Measurements from ENCODE around the gene SCAF1. TPM values are rescaled to one million over a fixed set of nuclear protein-coding genes. Genes with fewer than 3 reads are reported as not detected.

Gene SCAF1
- total RNA-seq, 1 experiment from 2014 or later, result 83.4 TPM

GRCh38 chr19:49640113-49640898 lies 1.7 kb upstream of the SCAF1 start, which contains the start of gene RRAS:
Gene RRAS (minus strand): TSS chr19:49640143. CDS start chr19:49640098, 45 bp downstream.
- Histone ChIP-seq H3K36me3 (ENCODE audit: control insufficient read depth, insufficient read depth, low read length) (no peaks in the 10 kb centered on the region), H3K27me3 (replicated peaks; ENCODE audit: control insufficient read depth, insufficient read depth, low read length) (no peaks in the 10 kb centered on the region), H3K4me3 (ENCODE audit: low read depth, low read length) (peak within 1 kb of the TSS; percentile 59), H3K9me3 (no peaks in the 10 kb centered on the region), H3K4me1 (peaks cover 7% of the 10 kb centered on the region)
- H3K9me3 Mint-ChIP-seq (ENCODE audit: unreplicated experiment), result no peaks in the 10 kb centered on the region
- no peaks in the 10 kb centered on the region for H3K27me3 Mint-ChIP-seq (ENCODE audit: insufficient read depth, unreplicated experiment)
- peak within 1 kb of the TSS; percentile 100 for H3K27ac Mint-ChIP-seq (ENCODE audit: unreplicated experiment)
- H3K4me3 Mint-ChIP-seq (ENCODE audit: unreplicated experiment), result peak within 1 kb of the TSS; percentile 91
- H3K4me1 Mint-ChIP-seq (ENCODE audit: low read depth, unreplicated experiment), result peaks cover 43% of the 10 kb centered on the region
- BruUV-seq (replicated peaks), result no TSS peak
- ChIA-PET CTCF (interaction anchor here (0.5 to 1.4 kb wide), 20 partner anchors 8 to 1436 kb away, joined by 3 to 11 read pairs (median 4); partner anchors contain the start of genes NOSIP, PRR12, PRRG2 and RUVBL2), POLR2A (interaction anchor here (0.5 to 1.6 kb wide), 34 partner anchors 9 to 689 kb away, joined by 3 to 50 read pairs (median 5); partner anchors contain the start of genes ALDH16A1, AP2A1, ATF5 and BCL2L12)
- peak; percentile 100 for DNase-seq
- intact Hi-C loops (cut with micrococcal nuclease; ENCODE audit: unreplicated experiment), result loop anchor here (1.0 to 2.0 kb wide), 5 partner anchors 25 to 237 kb away; partner anchors contain the start of genes AKT1S1, AP2A1, BCL2L12 and IRF3
- no peak for TF ChIP-seq CTCF (IDR thresholded peaks at IDR 0.05; ENCODE audit: insufficient read depth in 1 of 2, low read depth in 1 of 2, low read length in 1 of 2, severe bottlenecking in 1 of 2, unreplicated experiment in 1 of 2)
- H3K36me3 Mint-ChIP-seq (ENCODE audit: insufficient read depth, unreplicated experiment), result peaks cover 74% of the 10 kb centered on the region

- Mint-ChIP-seq H3K9me3 (ENCODE audit: unreplicated experiment) (no peaks in the 10 kb centered on the region), H3K4me3 (ENCODE audit: unreplicated experiment) (peak overlapping the region; percentile 91), H3K27me3 (ENCODE audit: insufficient read depth, unreplicated experiment) (no peaks in the 10 kb centered on the region), H3K4me1 (ENCODE audit: low read depth, unreplicated experiment) (peaks cover 40% of the 10 kb centered on the region), H3K36me3 (ENCODE audit: insufficient read depth, unreplicated experiment) (peaks cover 76% of the 10 kb centered on the region), H3K27ac (ENCODE audit: unreplicated experiment) (peak overlapping the region; percentile 100)
- ChIA-PET CTCF (interaction anchor here (1.0 to 1.4 kb wide), 3 partner anchors 33 to 72 kb away, joined by 4 to 7 read pairs (median 7); no protein-coding TSS in a partner anchor), POLR2A (interaction anchor here (0.6 to 1.5 kb wide), 9 partner anchors 10 to 207 kb away, joined by 3 to 18 read pairs (median 6); partner anchors contain the start of genes PRMT1 and RPS11)
- Histone ChIP-seq H3K4me3 (ENCODE audit: low read depth, low read length) (peak overlapping the region; percentile 98), H3K4me1 (peaks cover 7% of the 10 kb centered on the region), H3K9me3 (no peaks in the 10 kb centered on the region), H3K27me3 (replicated peaks; ENCODE audit: control insufficient read depth, insufficient read depth, low read length) (no peaks in the 10 kb centered on the region), H3K36me3 (ENCODE audit: control insufficient read depth, insufficient read depth, low read length) (peaks cover 3% of the 10 kb centered on the region)
- TF ChIP-seq CTCF (IDR thresholded peaks at IDR 0.05; ENCODE audit: insufficient read depth in 1 of 2, low read depth in 1 of 2, low read length in 1 of 2, severe bottlenecking in 1 of 2, unreplicated experiment in 1 of 2), result no peak
- DNase-seq, result peak in 1 of 2 experiments; percentile 29
- intact Hi-C loops (cut with micrococcal nuclease; ENCODE audit: unreplicated experiment), result loop anchor here (1.0 kb wide), 1 partner anchor 146 kb away; the partner anchor contains the start of gene RPS11
- BruUV-seq (replicated peaks), result no TSS peak
These were observed 555 bp downstream of the SCAF1 start for GRCh38 chr19:49642492-49643035.

- CTCF ChIA-PET, result no interaction called here
These were observed 1.5 kb downstream of the SCAF1 start for GRCh38 chr19:49643466-49643865.

More at GRCh38 chr19:49643466-49643865, 1.5 kb downstream of the SCAF1 start:
- H3K27ac Mint-ChIP-seq (ENCODE audit: unreplicated experiment), result peak overlapping the region; percentile 20
- Histone ChIP-seq H3K4me3 (ENCODE audit: low read depth, low read length) (peak overlapping the region; percentile 98; the same call in 1 of the 2 replicates), H3K9me3 (no peaks in the 10 kb centered on the region), H3K27me3 (replicated peaks; ENCODE audit: control insufficient read depth, insufficient read depth, low read length) (no peaks in the 10 kb centered on the region), H3K4me1 (peaks cover 7% of the 10 kb centered on the region), H3K36me3 (ENCODE audit: control insufficient read depth, insufficient read depth, low read length) (peaks cover 3% of the 10 kb centered on the region)
- peaks cover 76% of the 10 kb centered on the region for H3K36me3 Mint-ChIP-seq (ENCODE audit: insufficient read depth, unreplicated experiment)
- H3K27me3 Mint-ChIP-seq (ENCODE audit: insufficient read depth, unreplicated experiment), result no peaks in the 10 kb centered on the region
- intact Hi-C loops (cut with micrococcal nuclease; ENCODE audit: unreplicated experiment), result no loop called here
- DNase-seq, result no peak
- no peaks in the 10 kb centered on the region for H3K9me3 Mint-ChIP-seq (ENCODE audit: unreplicated experiment)
- peak overlapping the region; percentile 91 for H3K4me3 Mint-ChIP-seq (ENCODE audit: unreplicated experiment)
- no peak for TF ChIP-seq CTCF (IDR thresholded peaks at IDR 0.05; ENCODE audit: insufficient read depth in 1 of 2, low read depth in 1 of 2, low read length in 1 of 2, severe bottlenecking in 1 of 2, unreplicated experiment in 1 of 2)
- POLR2A ChIA-PET, result interaction anchor here (0.5 to 0.6 kb wide), 2 partner anchors 53 to 149 kb away, joined by 4 to 7 read pairs; no protein-coding TSS in a partner anchor
- BruUV-seq (replicated peaks), result no TSS peak
- peaks cover 31% of the 10 kb centered on the region for H3K4me1 Mint-ChIP-seq (ENCODE audit: low read depth, unreplicated experiment)

Data from Caco-2 (cell line).